ENCODE measurements around the gene PATJ.
A peak's percentile ranks its signal among the peaks of the same experiment; 100 is the strongest.

DNA sequence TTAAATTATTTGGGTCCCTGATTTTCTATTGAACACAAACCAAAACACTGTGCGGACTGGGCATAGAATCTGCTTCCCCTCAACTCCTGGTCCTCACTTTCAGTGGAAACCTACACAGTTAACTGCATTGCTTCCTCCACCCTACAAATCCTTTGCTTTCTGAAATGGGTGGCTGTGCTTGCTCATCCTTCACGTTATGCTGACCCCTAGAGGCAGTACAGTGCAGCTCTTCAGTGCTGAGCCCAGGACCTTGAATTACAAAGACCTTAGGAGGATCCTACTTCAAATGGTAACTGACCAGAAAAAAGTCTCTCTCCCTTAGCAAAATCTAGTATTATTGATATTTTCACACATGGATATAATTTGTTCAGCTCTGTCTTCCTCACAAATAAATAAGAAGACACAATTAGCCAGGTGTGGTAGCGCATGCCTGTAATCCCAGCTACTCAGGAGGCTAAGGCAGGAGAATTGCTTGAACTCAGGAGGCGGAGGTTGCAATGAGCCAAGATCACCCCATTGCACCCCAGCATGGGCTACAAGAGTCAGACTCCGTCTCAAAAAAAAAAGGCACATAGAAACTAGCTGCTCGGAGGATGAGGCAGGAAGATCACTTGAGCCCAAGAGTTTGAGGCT is 388.9 kb downstream of the PATJ start:
- TF ChIP-seq, protein P1, sequence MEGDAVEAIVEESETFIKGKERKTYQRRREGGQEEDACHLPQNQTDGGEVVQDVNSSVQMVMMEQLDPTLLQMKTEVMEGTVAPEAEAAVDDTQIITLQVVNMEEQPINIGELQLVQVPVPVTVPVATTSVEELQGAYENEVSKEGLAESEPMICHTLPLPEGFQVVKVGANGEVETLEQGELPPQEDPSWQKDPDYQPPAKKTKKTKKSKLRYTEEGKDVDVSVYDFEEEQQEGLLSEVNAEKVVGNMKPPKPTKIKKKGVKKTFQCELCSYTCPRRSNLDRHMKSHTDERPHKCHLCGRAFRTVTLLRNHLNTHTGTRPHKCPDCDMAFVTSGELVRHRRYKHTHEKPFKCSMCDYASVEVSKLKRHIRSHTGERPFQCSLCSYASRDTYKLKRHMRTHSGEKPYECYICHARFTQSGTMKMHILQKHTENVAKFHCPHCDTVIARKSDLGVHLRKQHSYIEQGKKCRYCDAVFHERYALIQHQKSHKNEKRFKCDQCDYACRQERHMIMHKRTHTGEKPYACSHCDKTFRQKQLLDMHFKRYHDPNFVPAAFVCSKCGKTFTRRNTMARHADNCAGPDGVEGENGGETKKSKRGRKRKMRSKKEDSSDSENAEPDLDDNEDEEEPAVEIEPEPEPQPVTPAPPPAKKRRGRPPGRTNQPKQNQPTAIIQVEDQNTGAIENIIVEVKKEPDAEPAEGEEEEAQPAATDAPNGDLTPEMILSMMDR (conservative IDR thresholded peaks at IDR 0.05; ENCODE audit: low read depth, low read length): peak; percentile 92
- no peak for TF ChIP-seq EZH2phosphoT487 (IDR thresholded peaks at IDR 0.05; ENCODE audit: borderline replicate concordance, low read length)
